GM18502 (cell line): ENCODE measurements around the gene ANKRD42.

ENCODE experiments used
- ATAC-seq: cut with Tn5 transposase; IDR thresholded peaks from one replicate; pipeline ENCODE4 v1.9.1; 2021; ENCODE audit warnings: mild to moderate bottlenecking; ENCODE audit not compliant: unreplicated experiment, poor library complexity

The ANKRD42 gene

GRCh38 chr11:83193315-83194280 is at the start of gene ANKRD42:
TSS of gene ANKRD42 (plus strand) at chr11:83193712. CDS start at chr11:83194671, 959 bp downstream.
- peak; percentile 93 for ATAC-seq

GRCh38 chr11:83147895-83148294 is 45.6 kb upstream of the ANKRD42 start:
- no peak for ATAC-seq

DNA sequence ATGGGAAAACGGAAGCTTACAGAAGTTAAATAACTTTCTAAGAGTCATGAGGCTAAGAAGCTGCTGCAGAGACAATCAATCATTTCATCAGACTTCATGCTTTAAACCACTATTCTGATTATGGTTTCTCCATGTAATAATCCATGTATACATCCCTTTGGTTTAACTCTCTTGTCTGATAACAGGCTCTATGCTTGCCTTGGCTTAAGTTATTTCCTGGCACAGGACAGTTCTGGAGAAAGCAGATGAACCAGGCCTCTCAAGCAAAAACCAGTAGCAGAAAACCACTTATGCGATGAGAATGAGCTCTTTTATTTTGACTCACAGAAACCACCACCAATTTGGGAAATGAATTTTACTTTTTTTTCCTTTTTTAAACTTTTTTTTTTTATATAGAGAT is 43.1 kb upstream of the ANKRD42 start:
- no peak for ATAC-seq

DNA sequence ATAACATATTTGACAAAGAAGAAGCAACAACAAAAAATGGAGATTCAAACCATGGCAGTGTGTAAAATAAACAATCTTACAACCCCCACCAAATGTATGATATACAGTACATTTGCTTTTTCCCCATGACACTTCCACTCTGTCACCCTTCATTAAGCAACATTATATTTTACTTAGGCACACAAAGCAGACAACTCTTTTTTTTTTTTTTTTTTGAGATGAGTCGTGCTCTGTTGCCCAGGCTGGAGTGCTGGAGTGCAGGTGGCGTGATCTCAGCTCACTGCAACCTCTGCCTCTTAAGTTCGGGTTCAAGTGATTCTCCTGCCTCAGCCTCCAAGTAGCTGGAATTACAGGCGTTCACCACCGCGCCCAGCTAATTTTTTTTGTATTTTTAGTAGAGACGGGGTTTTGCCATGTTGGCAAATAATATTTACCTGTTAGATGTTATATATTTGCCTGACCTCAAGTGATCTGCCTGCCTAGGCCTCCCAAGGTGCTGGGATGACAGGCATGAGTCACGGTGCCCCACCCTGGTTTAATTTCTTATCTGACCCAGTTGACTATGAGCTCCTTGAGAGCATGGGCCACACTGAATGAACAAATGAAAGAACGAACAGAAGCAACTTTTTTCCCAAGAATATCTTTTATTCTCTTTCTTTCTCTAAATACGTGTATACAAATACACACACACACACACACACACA is 42.1 kb upstream of the ANKRD42 start:
- no peak for ATAC-seq

DNA sequence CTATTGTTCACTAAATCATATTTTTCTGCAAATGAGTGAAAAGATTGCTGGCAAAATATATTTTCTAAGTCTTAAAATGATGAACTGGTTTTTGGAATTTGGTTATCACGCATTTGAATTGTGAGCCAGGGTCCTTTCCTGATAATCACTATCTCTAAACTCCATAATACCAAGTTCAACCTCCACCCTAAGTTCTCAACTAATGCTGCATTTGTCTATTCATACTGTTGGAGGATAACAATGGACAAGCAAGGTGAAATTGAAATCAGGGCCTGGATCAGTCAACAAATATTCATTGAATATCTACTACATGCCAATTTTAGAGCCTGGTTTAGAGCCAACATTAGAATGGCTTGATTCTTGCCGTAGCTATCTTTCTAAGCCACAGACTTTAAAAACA is 41.2 kb upstream of the ANKRD42 start:
- no peak for ATAC-seq

DNA sequence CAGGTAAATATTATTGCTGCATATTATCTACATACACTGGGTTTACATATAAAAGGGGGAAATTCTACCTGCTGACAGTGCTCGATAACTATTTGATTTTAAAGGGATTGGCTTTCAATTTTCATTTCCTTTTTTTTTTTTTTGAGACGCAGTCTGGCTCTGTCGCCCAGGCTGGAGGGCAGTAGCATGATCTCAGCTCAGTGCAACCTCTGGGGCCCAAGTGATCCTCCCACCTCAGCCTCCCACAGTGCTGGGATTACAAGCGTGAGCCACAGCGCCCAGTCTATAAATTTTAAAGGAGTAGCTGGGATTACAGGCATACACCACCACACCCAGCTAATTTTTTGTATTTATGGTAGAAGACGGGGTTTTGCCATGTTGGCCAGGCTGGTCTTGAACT is 39.7 kb upstream of the ANKRD42 start:
- no peak for ATAC-seq

- ATAC-seq, result peak; percentile 94
Observed at GRCh38 chr11:83156144-83156995, 37.1 kb upstream of the ANKRD42 start.

DNA sequence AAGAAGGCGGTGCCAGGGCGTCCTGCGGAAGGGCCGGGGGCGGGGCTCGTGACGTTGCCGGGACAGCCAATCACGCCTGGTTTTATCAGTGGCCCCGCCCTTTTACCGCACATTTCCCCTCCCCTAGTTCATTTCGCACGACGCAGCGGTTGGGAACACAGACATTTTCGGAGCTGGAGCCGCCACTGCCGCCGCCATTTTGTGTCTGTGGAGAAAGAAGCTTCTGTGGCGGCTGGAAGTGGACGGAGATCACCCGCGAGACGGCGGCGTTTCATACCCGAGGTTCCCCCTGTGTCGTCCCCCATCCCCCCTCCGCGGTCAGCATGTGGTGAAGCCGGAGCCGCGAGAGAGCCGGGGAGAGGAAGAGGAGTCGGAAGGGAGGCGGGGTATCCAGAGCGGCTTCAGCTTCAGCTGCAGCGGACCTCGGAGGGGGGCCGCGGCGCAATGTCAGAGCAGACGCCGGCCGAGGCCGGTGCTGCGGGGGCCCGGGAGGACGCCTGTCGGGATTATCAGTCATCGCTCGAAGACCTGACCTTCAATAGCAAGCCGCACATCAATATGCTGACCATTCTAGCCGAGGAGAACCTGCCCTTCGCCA is 36.4 kb upstream of the ANKRD42 start, which contains the start of gene PCF11:
Gene PCF11 (plus strand): TSS at position 136 of the 598 bp plus-strand sequence. CDS start 309 bp downstream, at position 445.
- ATAC-seq, result peak; percentile 7

- no peak for ATAC-seq
Observed at GRCh38 chr11:83157594-83158356, 35.7 kb upstream of the ANKRD42 start.

DNA sequence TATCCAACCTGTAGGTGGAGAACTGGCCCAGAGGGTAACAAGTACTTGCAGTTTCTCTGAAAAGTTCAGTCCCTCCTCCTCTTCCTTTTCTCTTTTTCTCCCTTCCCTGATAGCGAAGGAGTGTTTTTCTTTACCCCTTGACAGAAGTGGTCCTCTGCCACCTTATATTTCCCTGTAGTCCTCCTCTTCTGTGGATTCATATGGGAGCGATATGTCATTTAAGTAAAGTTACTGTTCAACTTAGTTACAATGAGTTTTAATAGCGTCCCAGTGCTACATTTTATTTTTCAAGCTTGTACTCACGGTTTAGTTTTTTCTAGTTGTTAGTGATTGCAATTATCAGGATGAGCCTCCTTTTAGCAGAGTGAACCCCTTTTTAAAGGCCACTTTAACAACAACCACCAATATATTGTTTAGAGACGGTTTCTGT is 35.1 kb upstream of the ANKRD42 start:
- no peak for ATAC-seq

DNA sequence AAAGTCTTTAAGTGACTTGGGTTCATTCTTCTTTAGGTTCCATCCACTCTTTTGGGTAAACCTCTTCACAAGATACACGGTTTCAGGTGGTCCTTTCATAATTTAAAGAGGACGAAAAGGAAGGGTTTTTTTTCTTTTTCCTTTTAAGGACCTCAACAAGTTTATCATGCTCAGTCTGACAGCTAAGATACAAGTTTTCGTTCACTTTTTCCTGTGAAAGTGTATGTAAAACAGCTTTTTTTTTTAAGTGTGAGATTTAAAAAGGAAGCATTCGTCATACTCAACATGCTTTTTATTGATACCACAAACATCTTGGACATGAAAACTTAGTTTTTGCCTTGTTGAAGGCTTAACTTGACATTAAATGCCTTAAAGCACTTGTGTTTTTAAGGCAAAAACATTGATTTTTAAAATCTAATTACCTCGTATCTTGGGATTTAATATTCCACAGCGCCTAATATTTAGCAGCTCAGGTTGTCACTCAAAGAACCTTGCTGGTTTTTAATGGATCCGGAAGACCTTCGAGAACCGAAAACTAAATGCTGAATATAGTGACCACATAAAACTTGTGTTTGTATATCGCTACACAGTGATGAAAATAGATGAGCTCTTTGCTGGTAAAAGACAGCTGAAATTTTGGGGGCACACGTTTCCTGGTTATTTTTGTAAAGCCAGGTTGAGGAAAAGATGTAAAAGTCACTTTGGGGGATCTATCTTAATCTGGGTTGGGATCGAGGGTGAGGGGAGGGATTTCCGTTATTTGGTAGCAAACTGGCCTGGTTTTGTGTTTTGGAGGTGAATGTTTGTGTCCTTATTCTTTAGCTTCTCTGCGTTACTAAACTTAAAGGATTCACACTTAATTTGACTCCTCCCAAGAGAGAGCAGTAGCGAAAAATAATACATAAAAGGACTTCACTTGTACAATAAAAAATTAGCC is 34.3 kb upstream of the ANKRD42 start:
- no peak for ATAC-seq

GRCh38 chr11:83159902-83160865 is 33.3 kb upstream of the ANKRD42 start:
- no peak for ATAC-seq

DNA sequence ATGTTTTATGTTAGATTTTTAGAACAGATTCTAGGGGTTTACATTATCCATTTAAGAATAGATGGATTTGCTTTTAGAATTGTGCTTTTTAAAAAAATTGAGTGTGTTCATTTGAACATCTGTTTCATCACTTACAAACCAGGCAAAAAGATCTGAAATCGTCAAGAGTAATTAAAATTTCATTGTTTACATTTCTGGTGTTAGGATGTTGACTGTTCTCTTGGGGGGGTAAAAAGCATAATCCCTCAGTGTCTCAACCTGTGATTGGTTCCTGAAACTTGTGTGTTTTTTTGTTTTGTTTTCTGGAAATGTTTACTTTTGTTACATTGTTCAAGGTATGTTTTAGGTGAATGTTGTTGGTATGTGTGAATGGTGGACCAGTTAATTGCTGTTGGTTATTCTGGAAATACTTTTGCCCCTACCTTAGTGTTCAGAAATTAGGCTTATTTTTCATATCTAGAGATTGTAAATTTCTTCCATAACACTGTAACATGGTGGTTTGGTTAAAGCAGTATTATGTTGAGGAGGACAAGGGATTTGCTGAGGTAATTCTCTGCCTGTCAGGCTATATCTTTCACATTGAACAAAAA is 31.8 kb upstream of the ANKRD42 start:
- no peak for ATAC-seq

- ATAC-seq, result peak; percentile 62
Observed at GRCh38 chr11:83162377-83162776, 31.1 kb upstream of the ANKRD42 start.

- ATAC-seq, result no peak
Observed at GRCh38 chr11:83166193-83166866, 27.2 kb upstream of the ANKRD42 start.

DNA sequence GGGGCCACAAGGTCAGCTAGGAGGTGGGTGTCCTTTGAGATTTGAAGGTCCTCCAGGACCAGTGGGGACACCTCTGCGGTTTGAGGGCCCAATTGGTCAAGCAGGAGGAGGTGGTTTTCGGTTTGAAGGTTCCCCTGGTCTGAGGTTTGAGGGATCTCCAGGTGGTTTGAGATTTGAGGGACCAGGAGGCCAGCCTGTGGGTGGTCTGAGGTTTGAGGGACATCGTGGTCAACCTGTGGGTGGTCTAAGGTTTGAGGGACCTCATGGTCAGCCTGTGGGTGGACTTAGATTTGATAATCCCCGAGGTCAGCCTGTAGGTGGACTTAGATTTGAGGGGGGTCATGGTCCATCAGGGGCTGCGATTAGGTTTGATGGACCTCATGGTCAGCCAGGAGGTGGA is 24.8 kb upstream of the ANKRD42 start:
- no peak for ATAC-seq
